Suprapubic skin (tissue), 3 donors: Measurements from ENCODE around the gene DTNBP1.

ENCODE experiments used
- EP300 ChIP-seq: sonication (generic); formaldehyde crosslinking; IDR thresholded peaks from one replicate; pipeline ENCODE4 v1.6.1; 2017; ENCODE audit warnings: antibody characterized with exemption
- POLR2A ChIP-seq, 2 donors: fragments of 450-650 bp; IDR thresholded peaks; one replicate each; pipeline ENCODE4 v1.6.1; 2017; ENCODE audit warnings: antibody characterized with exemption in 2 of 2, mild to moderate bottlenecking in 2 of 2, moderate library complexity in 2 of 2
- TF ChIP-seq, protein P1 (sequence below), 2 donors: fragments of 200-600 bp in 1 of 2; fragments of 450-650 bp in 1 of 2; sonication (generic) in 1 of 2; IDR thresholded peaks; one replicate each; pipeline ENCODE4 v1.5.1; 2016 to 2019; ENCODE audit warnings: antibody characterized with exemption in 2 of 2, mild to moderate bottlenecking in 1 of 2, moderate library complexity in 1 of 2

DNA sequence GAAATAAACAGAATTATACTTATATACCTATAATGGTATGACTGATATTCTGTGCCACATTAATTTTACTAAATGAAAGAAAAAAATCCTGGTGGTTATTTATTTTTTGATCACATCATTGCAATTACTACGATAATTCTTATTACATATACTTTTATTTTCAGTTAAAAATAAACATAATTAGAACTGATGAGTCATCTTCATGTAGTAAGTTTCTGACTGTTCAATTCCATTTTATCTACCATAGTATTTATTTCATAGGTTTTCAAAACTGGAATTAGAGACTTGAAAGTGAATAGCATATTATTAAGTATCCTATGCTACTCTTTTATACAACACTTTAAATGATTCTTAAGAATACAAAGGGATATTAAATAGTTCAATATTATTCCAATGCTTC is 80.3 kb downstream of the DTNBP1 start:
- TF ChIP-seq POLR2A (IDR thresholded peaks at IDR 0.05): no peak
- TF ChIP-seq, protein P1, sequence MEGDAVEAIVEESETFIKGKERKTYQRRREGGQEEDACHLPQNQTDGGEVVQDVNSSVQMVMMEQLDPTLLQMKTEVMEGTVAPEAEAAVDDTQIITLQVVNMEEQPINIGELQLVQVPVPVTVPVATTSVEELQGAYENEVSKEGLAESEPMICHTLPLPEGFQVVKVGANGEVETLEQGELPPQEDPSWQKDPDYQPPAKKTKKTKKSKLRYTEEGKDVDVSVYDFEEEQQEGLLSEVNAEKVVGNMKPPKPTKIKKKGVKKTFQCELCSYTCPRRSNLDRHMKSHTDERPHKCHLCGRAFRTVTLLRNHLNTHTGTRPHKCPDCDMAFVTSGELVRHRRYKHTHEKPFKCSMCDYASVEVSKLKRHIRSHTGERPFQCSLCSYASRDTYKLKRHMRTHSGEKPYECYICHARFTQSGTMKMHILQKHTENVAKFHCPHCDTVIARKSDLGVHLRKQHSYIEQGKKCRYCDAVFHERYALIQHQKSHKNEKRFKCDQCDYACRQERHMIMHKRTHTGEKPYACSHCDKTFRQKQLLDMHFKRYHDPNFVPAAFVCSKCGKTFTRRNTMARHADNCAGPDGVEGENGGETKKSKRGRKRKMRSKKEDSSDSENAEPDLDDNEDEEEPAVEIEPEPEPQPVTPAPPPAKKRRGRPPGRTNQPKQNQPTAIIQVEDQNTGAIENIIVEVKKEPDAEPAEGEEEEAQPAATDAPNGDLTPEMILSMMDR (IDR thresholded peaks at IDR 0.05): no peak
- no peak for TF ChIP-seq EP300
